GM12878 (cell line): Measurements from ENCODE around the gene GAS2L2. TPM values are rescaled to one million over a fixed set of nuclear protein-coding genes. Genes with fewer than 3 reads are reported as not detected.

Experiments used
- ATAC-seq: fragments of 200-7000 bp; cut with Tn5 transposase; 3 replicates; pipeline ENCODE4 v1.9.1; 2020; ENCODE audit warnings: mild to moderate bottlenecking, moderate library complexity
- BruUV-seq: library from RNA; stranded (reverse); fragments of 400-500 nt; replicated peaks from 2 replicates; lab custom pipeline; 2021; lab: Mats Ljungman, UMichigan
- CTCF ChIA-PET: fragments of 300-600 bp; sonication (Branson Sonifier 250); formaldehyde crosslinking; extraction: SDS; loops from one replicate; lab custom pipeline; 2021; ENCODE audit warnings: inconsistent platforms; lab: Yijun Ruan, JAX
- POLR2A ChIA-PET: fragments of 350-600 bp; formaldehyde crosslinking; extraction: SDS; loops from one replicate; lab custom pipeline; 2021; ENCODE audit warnings: inconsistent platforms; lab: Charles Lee
- RAD21 ChIA-PET: fragments of 300-600 bp; sonication (Branson Sonifier 250); formaldehyde crosslinking; loops from one replicate; lab custom pipeline; 2023; ENCODE audit warnings: antibody characterized with exemption; ENCODE audit not compliant: unreplicated experiment; lab: Charles Lee
- SMC1A ChIA-PET: fragments of 300-600 bp; sonication (Branson Sonifier 250); formaldehyde crosslinking; loops from one replicate; lab custom pipeline; 2023; ENCODE audit not compliant: unreplicated experiment, uncharacterized antibody; lab: Charles Lee
- DNase-seq: peaks from one replicate; pipeline ENCODE4 v3.0.0-alpha.2; 2011; ENCODE audit warnings: low read depth, low spot score
- FAIRE-seq: peaks from 3 replicates; lab custom pipeline; 2011; peaks lifted over from hg19 to GRCh38; lab: Jason Lieb, UNC
- H2AFZ ChIP-seq: 2 replicates; pipeline ENCODE4 v1.6.0; 2011; ENCODE audit warnings: low read depth, low read length, control low read depth; ENCODE audit not compliant: control insufficient read depth
- H3K27ac ChIP-seq: 2 replicates; pipeline ENCODE4 v1.5.1; 2011; ENCODE audit warnings: control low read depth; ENCODE audit not compliant: control insufficient read depth, insufficient read depth
- H3K27me3 ChIP-seq, 2 experiments: replicated peaks in 1 of 2; 2 replicates each; pipeline versions ENCODE4 v1.6.0 to v1.6.1; 2011; ENCODE audit warnings: low read length in 1 of 2; ENCODE audit not compliant: control insufficient read depth in 2 of 2, insufficient read depth in 2 of 2
- H3K36me3 ChIP-seq, 2 experiments: 2 replicates each; pipeline ENCODE4 v1.5.1; 2011; ENCODE audit warnings: low read length in 1 of 2; ENCODE audit not compliant: control insufficient read depth in 2 of 2, insufficient read depth in 2 of 2
- H3K4me1 ChIP-seq: 2 replicates; pipeline ENCODE4 v1.6.1; 2011; ENCODE audit warnings: mild to moderate bottlenecking, low read length, moderate library complexity, mixed read lengths; ENCODE audit not compliant: control insufficient read depth, insufficient read depth
- H3K4me2 ChIP-seq: 2 replicates; pipeline ENCODE4 v1.6.0; 2011; ENCODE audit warnings: control low read depth; ENCODE audit not compliant: control insufficient read depth, insufficient read depth
- H3K4me3 ChIP-seq: fragments of 200-600 bp; sonication (generic); 2 replicates; pipeline ENCODE4 v1.5.1; 2016
- H3K79me2 ChIP-seq: 2 replicates; pipeline ENCODE4 v1.6.0; 2011; ENCODE audit warnings: low read length; ENCODE audit not compliant: control insufficient read depth, insufficient read depth
- H3K9ac ChIP-seq: 2 replicates; pipeline ENCODE4 v1.8.0; 2011; ENCODE audit warnings: low read length, control low read depth, mixed read lengths; ENCODE audit not compliant: control insufficient read depth, insufficient read depth
- H3K9me3 ChIP-seq: replicated peaks from 3 replicates; pipeline ENCODE4 v1.5.1; 2011; ENCODE audit warnings: mild to moderate bottlenecking, low read length; ENCODE audit not compliant: control insufficient read depth, insufficient read depth
- H4K20me1 ChIP-seq: 2 replicates; pipeline ENCODE4 v1.6.0; 2011; ENCODE audit not compliant: control insufficient read depth, insufficient read depth
- ASH2L ChIP-seq: fragments of 300-600, 200-600 bp; sonication (generic); IDR thresholded peaks from 2 replicates; pipeline ENCODE4 v1.6.1; 2017; ENCODE audit warnings: low read depth, mild to moderate bottlenecking, borderline replicate concordance
- ATF3 ChIP-seq: IDR thresholded peaks from 2 replicates; pipeline ENCODE4 v1.6.1; 2011; ENCODE audit warnings: low read depth, mild to moderate bottlenecking, low read length, moderate library complexity, borderline replicate concordance; ENCODE audit errors: extremely low read depth
- ATF7 ChIP-seq: fragments of 450-650 bp; IDR thresholded peaks from 2 replicates; pipeline ENCODE4 v1.6.1; 2016; ENCODE audit warnings: low read depth, mild to moderate bottlenecking
- BCL11A ChIP-seq: IDR thresholded peaks from 2 replicates; pipeline ENCODE4 v1.6.1; 2011; ENCODE audit warnings: low read depth, low read length
- CBX3 ChIP-seq: fragments of 200-600 bp; sonication (generic); IDR thresholded peaks from 2 replicates; pipeline ENCODE4 v1.6.1; 2016; ENCODE audit warnings: low read depth, borderline replicate concordance
- CBX5 ChIP-seq: sonication (generic); IDR thresholded peaks from 2 replicates; pipeline ENCODE4 v1.6.1; 2016; ENCODE audit warnings: low read depth, moderate library complexity, mild to moderate bottlenecking, inconsistent platforms
- E2F8 ChIP-seq: fragments of 450-650 bp; IDR thresholded peaks from 2 replicates; pipeline ENCODE4 v1.6.1; 2018; ENCODE audit warnings: mild to moderate bottlenecking, low read depth, moderate library complexity; ENCODE audit not compliant: partially characterized antibody
- EZH2 ChIP-seq: IDR thresholded peaks from 2 replicates; pipeline ENCODE4 v1.6.1; 2012; ENCODE audit warnings: low read depth, mild to moderate bottlenecking, control low read depth, inconsistent platforms, low read length, borderline replicate concordance; ENCODE audit not compliant: control insufficient read depth
- MTA2 ChIP-seq: fragments of 450-650 bp; IDR thresholded peaks from 2 replicates; pipeline ENCODE4 v1.6.1; 2016; ENCODE audit warnings: low read depth, mild to moderate bottlenecking, moderate library complexity
- NFIC ChIP-seq: IDR thresholded peaks from 2 replicates; pipeline ENCODE4 v1.6.1; 2012; ENCODE audit warnings: low read depth, mild to moderate bottlenecking, inconsistent platforms, low read length, moderate library complexity
- NFYA ChIP-seq: IDR thresholded peaks from 2 replicates; pipeline ENCODE4 v1.6.1; 2011; ENCODE audit warnings: low read depth, mild to moderate bottlenecking, low read length, improper control_type of control experiment, borderline replicate concordance
- RUNX3 ChIP-seq: IDR thresholded peaks from 2 replicates; pipeline ENCODE4 v1.6.1; 2012; ENCODE audit warnings: low read length, inconsistent platforms
- SP1 ChIP-seq: IDR thresholded peaks from one replicate; pipeline ENCODE4 v1.6.1; 2011; ENCODE audit warnings: low read depth, low read length
- TCF7 ChIP-seq: IDR thresholded peaks from 2 replicates; pipeline ENCODE4 v1.6.1; 2014; ENCODE audit warnings: antibody characterized with exemption, borderline replicate concordance
- USF2 ChIP-seq: IDR thresholded peaks from 2 replicates; pipeline ENCODE4 v1.6.1; 2011; ENCODE audit warnings: low read depth, low read length, improper control_type of control experiment, borderline replicate concordance
- WRNIP1 ChIP-seq: IDR thresholded peaks from 2 replicates; pipeline ENCODE4 v1.6.1; 2011; ENCODE audit warnings: low read depth, low read length, improper control_type of control experiment, borderline replicate concordance
- WGBS: methylation state at CpG from one replicate; pipeline ENCODE4 v1.1.6; 2016; ENCODE audit warnings: low lambda C conversion rate; ENCODE audit not compliant: insufficient replicate concordance, insufficient coverage; ENCODE audit errors: missing lambda C conversion rate; 5-methylcytosine and 5-hydroxymethylcytosine counted together
- in situ Hi-C: fragments of 300-500 bp; cut with MboI; formaldehyde crosslinking; loops from 9 replicates; pipeline ENCODE4 v1.14.3; 2018; ENCODE audit warnings: mixed read lengths
- intact Hi-C: fragments of 100-400 bp; cut with micrococcal nuclease; formaldehyde crosslinking; loops from one replicate; pipeline ENCODE4 v1.14.2; 2022; ENCODE audit not compliant: unreplicated experiment
- polyA plus RNA-seq, 11 experiments: library from polyadenylated mRNA; depleted of rRNA in 4 of 11; unstranded in 6 of 11; stranded (reverse) in 5 of 11; fragments of >200 nt; fragmentation: Nextera tagmentation in 4 of 11; fragmentation: Illumina TruSeq in 1 of 11; extraction: Ambion mirVana in 4 of 11; extraction: Trizol in 1 of 11; gene quantifications; 1 replicate in 1 of 11; 2 replicates in 10 of 11; pipeline versions ENCODE4 v1.2.1 to v1.2.3, GENCODE V29; 2011 to 2016; ENCODE audit warnings: inconsistent platforms in 2 of 11, missing spikeins in 2 of 11, low read depth in 1 of 11
- total RNA-seq, 4 experiments: library from RNA; depleted of rRNA in 3 of 4; stranded (reverse); fragments of >200 nt in 3 of 4; fragmentation: Illumina TruSeq in 1 of 4; extraction: Trizol in 1 of 4; gene quantifications; 2 replicates each; pipeline versions ENCODE4 v1.2.1 to v1.2.3, GENCODE V29; 2013 to 2021
- TF ChIP-seq, protein P1 (sequence below): fragments of 450-650 bp; IDR thresholded peaks from 2 replicates; pipeline ENCODE4 v1.6.1; 2018; ENCODE audit warnings: borderline replicate concordance, mild to moderate bottlenecking; ENCODE audit not compliant: partially characterized antibody

The GAS2L2 gene
- total and polyA plus RNA-seq, 10 of the 15 experiments (the other 5 are each of a cell fraction or from before 2014, with no cell fraction given), result 0.01 TPM; not detected in 9

DNA sequence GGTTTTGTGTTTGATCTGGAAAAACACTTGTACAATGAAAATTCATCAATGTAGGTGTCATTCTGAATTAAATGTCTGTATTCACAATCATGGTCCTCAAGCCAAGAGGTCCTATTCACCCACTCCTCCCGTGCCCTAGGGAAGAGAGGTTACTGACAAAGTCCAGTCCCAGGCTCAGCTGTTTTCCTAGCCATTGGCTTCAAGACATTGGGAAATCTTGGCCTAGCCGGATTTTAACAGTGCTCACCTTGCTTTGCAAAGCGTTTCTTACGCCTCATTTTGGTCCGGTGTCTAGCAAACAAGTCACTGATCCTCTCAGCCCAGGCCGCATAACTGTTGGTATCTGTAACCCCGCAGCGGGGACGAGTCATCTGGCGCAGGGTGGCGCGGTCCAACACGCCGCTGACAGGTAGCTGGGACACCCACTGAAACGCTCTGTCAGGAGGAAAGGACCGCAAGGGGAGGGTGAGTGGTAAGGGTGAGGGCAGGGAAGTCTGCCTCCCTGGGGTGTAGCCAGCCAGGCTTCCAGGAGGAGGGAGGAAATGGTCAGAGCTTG is 25.7 kb upstream of the GAS2L2 start:
- no peak overlapping the region for H3K4me2 ChIP-seq
- RAD21 ChIA-PET, result no interaction called here
- no peak overlapping the region for H2AFZ ChIP-seq
- intact Hi-C loops, result no loop called here
- H3K9me3 ChIP-seq, result no peaks in the 10 kb centered on the region
- H3K27ac ChIP-seq, result no peak overlapping the region
- ATAC-seq, result no peak
- POLR2A ChIA-PET, result no interaction called here
- no peak for FAIRE-seq
- in situ Hi-C loops, result no loop called here
- no peaks in the 10 kb centered on the region for H3K36me3 ChIP-seq
- H3K4me3 ChIP-seq, result no peak overlapping the region
- no peaks in the 10 kb centered on the region for H3K4me1 ChIP-seq
- no TSS peak for BruUV-seq
- DNase-seq, result no peak
- WGBS, result 66% methylated on average over 16 of the region's 16 CpGs
- H3K79me2 ChIP-seq, result no peaks in the 10 kb centered on the region
- H3K9ac ChIP-seq, result no peak overlapping the region
- SMC1A ChIA-PET, result no interaction called here
- CTCF ChIA-PET, result interaction anchor here (1.2 kb wide), 1 partner anchor 15 kb away, joined by 4 read pairs; no protein-coding TSS in a partner anchor
- no peaks in the 10 kb centered on the region for H4K20me1 ChIP-seq
- peaks cover 3% of the 10 kb centered on the region in 2 experiments for H3K27me3 ChIP-seq
- TF ChIP-seq MTA2 (no peak), USF2 (no peak), BCL11A (no peak), SP1 (no peak), CBX3 (no peak), ASH2L (no peak), TCF7 (no peak), NFYA (no peak), EZH2 (no peak), ATF3 (no peak), E2F8 (no peak), CBX5 (no peak), ATF7 (no peak), RUNX3 (no peak), WRNIP1 (no peak), NFIC (no peak)
- TF ChIP-seq, protein P1, sequence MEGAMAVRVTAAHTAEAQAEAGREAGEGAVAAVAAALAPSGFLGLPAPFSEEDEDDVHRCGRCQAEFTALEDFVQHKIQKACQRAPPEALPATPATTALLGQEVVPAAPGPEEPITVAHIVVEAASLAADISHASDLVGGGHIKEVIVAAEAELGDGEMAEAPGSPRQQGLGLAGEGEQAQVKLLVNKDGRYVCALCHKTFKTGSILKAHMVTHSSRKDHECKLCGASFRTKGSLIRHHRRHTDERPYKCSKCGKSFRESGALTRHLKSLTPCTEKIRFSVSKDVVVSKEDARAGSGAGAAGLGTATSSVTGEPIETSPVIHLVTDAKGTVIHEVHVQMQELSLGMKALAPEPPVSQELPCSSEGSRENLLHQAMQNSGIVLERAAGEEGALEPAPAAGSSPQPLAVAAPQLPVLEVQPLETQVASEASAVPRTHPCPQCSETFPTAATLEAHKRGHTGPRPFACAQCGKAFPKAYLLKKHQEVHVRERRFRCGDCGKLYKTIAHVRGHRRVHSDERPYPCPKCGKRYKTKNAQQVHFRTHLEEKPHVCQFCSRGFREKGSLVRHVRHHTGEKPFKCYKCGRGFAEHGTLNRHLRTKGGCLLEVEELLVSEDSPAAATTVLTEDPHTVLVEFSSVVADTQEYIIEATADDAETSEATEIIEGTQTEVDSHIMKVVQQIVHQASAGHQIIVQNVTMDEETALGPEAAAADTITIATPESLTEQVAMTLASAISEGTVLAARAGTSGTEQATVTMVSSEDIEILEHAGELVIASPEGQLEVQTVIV, result no peak
